Psoas muscle (tissue), 8 donors: ENCODE measurements around the gene TRMT44. TPM values are rescaled to one million over a fixed set of nuclear protein-coding genes. Genes with fewer than 3 reads are reported as not detected.

ENCODE experiments used
- ATAC-seq, 4 donors: fragments of 200-7000 bp; cut with Tn5 transposase; one replicate each; pipeline ENCODE4 v1.9.1; 2020; ENCODE audit warnings: moderate library complexity in 3 of 4, mild to moderate bottlenecking in 2 of 4
- DNase-seq, 2 donors: peaks; one replicate each; pipeline ENCODE4 v3.0.0-alpha.2; 2020
- H3K27ac ChIP-seq: fragments of 200-600 bp; one replicate; pipeline ENCODE4 v1.8.0; 2022
- H3K27me3 ChIP-seq, 3 donors: fragments of 200-600 bp in 1 of 3; one replicate each; pipeline versions ENCODE4 v1.6.1 to v1.8.0; 2013 to 2022; ENCODE audit warnings: low read length in 2 of 3, mild to moderate bottlenecking in 2 of 3, moderate library complexity in 1 of 3; ENCODE audit not compliant: insufficient read depth in 3 of 3
- H3K36me3 ChIP-seq, 2 donors: fragments of 200-600 bp in 1 of 2; one replicate each; pipeline versions ENCODE4 v1.6.1 to v1.8.0; 2013 to 2022; ENCODE audit warnings: low read depth in 1 of 2, mild to moderate bottlenecking in 1 of 2, moderate library complexity in 1 of 2; ENCODE audit not compliant: insufficient read depth in 1 of 2
- H3K4me1 ChIP-seq: fragments of 200-600 bp; one replicate; pipeline ENCODE4 v1.8.0; 2022
- H3K4me3 ChIP-seq: fragments of 200-600 bp; one replicate; pipeline ENCODE4 v1.8.0; 2022; ENCODE audit warnings: mild to moderate bottlenecking
- H3K9me3 ChIP-seq: fragments of 200-600 bp; one replicate; pipeline ENCODE4 v1.8.0; 2022
- CTCF ChIP-seq: fragments of 200-600 bp; IDR thresholded peaks from one replicate; pipeline ENCODE4 v1.8.0; 2022; ENCODE audit warnings: antibody characterized with exemption
- WGBS, 3 donors: extraction: QIAGEN DNeasy Blood & Tissue Kit; methylation state at CpG; one replicate each; pipeline versions ENCODE4 v1.1.6 to v1.1.7; 2013; 5-methylcytosine and 5-hydroxymethylcytosine counted together
- intact Hi-C, 2 donors: fragments of 100-400 bp; cut with DNase I; formaldehyde crosslinking; loops; one replicate each; pipeline versions ENCODE4 v1.11.0 to v1.14.2; 2022
- polyA plus RNA-seq, 3 donors: library from polyadenylated mRNA; stranded (reverse); fragments of 200-250 nt; gene quantifications; one replicate each; pipeline ENCODE4 v1.2.3, GENCODE V29; 2013
- total RNA-seq, 4 donors: library from RNA; stranded (reverse); fragmentation: NEBNext Ultra II Directional in 2 of 4; extraction: Animal tissue kit (Norgen Biotek cat#: 25700) in 2 of 4; gene quantifications; one replicate each; pipeline versions ENCODE4 v1.2.1 to v1.2.4, GENCODE V29; 2021 to 2023
- donor health status: healthy with polysubstance abuse.
- donor health status: DM: no; HTN: no; CAD: no; lungs with moderate emphysema.
- donor health status: Bipolar disorder and iron deficiency.
- donor health status: healthy.
- donor health status: DM: yes; HTN: yes; CAD: no.
- donor health status: DM: no; HTN: no; CAD: no.
- donor health status: DM: no; HTN: no; CAD: no.
- donor health status: DM: yes; HTN: yes; CAD: no.

TRMT44 gene
- total and polyA plus RNA-seq, 7 donors, result 3.4 to 9.1 (median 5.4) TPM

- WGBS, 3 donors, result 92 to 94% (median 93%) methylated on average over 6 of the region's 6 CpGs
- Histone ChIP-seq H3K4me1 (no peaks in the 10 kb centered on the region), H3K4me3 (no peak overlapping the region), H3K27ac (no peak overlapping the region), H3K27me3 (no peaks in the 10 kb centered on the region), H3K36me3 (peaks cover 4 to 91% of the 10 kb centered on the region in 2 donors), H3K9me3 (no peaks in the 10 kb centered on the region)
- ATAC-seq (no peak), DNase-seq (no peak)
- TF ChIP-seq CTCF, result no peak
- intact Hi-C loops, result loop anchor here in 1 of 2 donors (10.0 kb wide), 1 partner anchor 133 kb away; the partner anchor contains the start of gene CPZ
These were observed 21.0 kb downstream of the TRMT44 start for GRCh38 chr4:8461616-8462015.

GRCh38 chr4:8463811-8464210, 23.2 kb downstream of the TRMT44 start:
- no peak for ATAC-seq
- intact Hi-C loops, result loop anchor here in 1 of 2 donors (10.0 kb wide), 1 partner anchor 131 kb away; the partner anchor contains the start of gene CPZ
- H3K4me3 ChIP-seq, result no peak overlapping the region
- DNase-seq, result no peak
- no peaks in the 10 kb centered on the region for H3K9me3 ChIP-seq
- WGBS, 3 donors, result 94 to 96% (median 95%) methylated on average over 9 of the region's 9 CpGs
- H3K27me3 ChIP-seq, result no peaks in the 10 kb centered on the region
- peaks cover 0 to 91% of the 10 kb centered on the region in 2 donors for H3K36me3 ChIP-seq
- no peaks in the 10 kb centered on the region for H3K4me1 ChIP-seq
- no peak for TF ChIP-seq CTCF
- no peak overlapping the region for H3K27ac ChIP-seq

- intact Hi-C loops, result loop anchor here in 1 of 2 donors (10.0 kb wide), 1 partner anchor 130 kb away; the partner anchor contains the start of gene CPZ
- peaks cover 0 to 91% of the 10 kb centered on the region in 2 donors for H3K36me3 ChIP-seq
- ATAC-seq, result no peak
These were observed 23.8 kb downstream of the TRMT44 start for GRCh38 chr4:8464381-8464780.

GRCh38 chr4:8465615-8466611, 25.3 kb downstream of the TRMT44 start:
- ATAC-seq (no peak), DNase-seq (no peak)
- H3K4me1 ChIP-seq, result no peaks in the 10 kb centered on the region
- intact Hi-C loops, result loop anchor here in 1 of 2 donors (10.0 kb wide), 1 partner anchor 129 kb away; the partner anchor contains the start of gene CPZ
- no peak overlapping the region for H3K27ac ChIP-seq
- H3K36me3 ChIP-seq, result peaks cover 0 to 86% of the 10 kb centered on the region in 2 donors
- WGBS, 3 donors, result 80 to 86% (median 85%) methylated on average over 31 of the region's 31 CpGs
- H3K27me3 ChIP-seq, result no peaks in the 10 kb centered on the region
- no peak overlapping the region for H3K4me3 ChIP-seq
- TF ChIP-seq CTCF, result no peak
- no peaks in the 10 kb centered on the region for H3K9me3 ChIP-seq

More at GRCh38 chr4:8464381-8464780, 23.8 kb downstream of the TRMT44 start:
- Histone ChIP-seq H3K4me1 (no peaks in the 10 kb centered on the region), H3K27me3 (no peaks in the 10 kb centered on the region), H3K4me3 (no peak overlapping the region), H3K27ac (no peak overlapping the region), H3K9me3 (no peaks in the 10 kb centered on the region)
- no peak for DNase-seq
- no peak for TF ChIP-seq CTCF
- 93 to 95% (median 93%) methylated on average over 14 of the region's 14 CpGs for WGBS, 3 donors
